Measurements from ENCODE around the gene RABGAP1L. TPM values are rescaled to one million over a fixed set of nuclear protein-coding genes. Genes with fewer than 3 reads are reported as not detected.

The RABGAP1L gene
- total RNA-seq, 2 experiments from 2014 or later: 59.8 to 67.6 TPM

GRCh38 chr1:174652569-174653280, 493.4 kb downstream of the RABGAP1L start:
- ATAC-seq (ENCODE audit: poor library complexity) (no peak), DNase-seq (no peak)
- peaks cover 42% of the 10 kb centered on the region for H3K36me3 Mint-ChIP-seq (ENCODE audit: low read depth)
- CTCF ChIA-PET: no interaction called here
- intact Hi-C loops (cut with DNase I, micrococcal nuclease): no loop called here
- POLR2A ChIA-PET: no interaction called here
- H3K9me3 ChIP-seq (ENCODE audit: control insufficient read depth in 1 of 2, insufficient read depth in 1 of 2, low read length in 2 of 2): no peaks in the 10 kb centered on the region
- no peaks in the 10 kb centered on the region for H3K4me1 Mint-ChIP-seq (ENCODE audit: low read depth)
- TF ChIP-seq, protein P1, sequence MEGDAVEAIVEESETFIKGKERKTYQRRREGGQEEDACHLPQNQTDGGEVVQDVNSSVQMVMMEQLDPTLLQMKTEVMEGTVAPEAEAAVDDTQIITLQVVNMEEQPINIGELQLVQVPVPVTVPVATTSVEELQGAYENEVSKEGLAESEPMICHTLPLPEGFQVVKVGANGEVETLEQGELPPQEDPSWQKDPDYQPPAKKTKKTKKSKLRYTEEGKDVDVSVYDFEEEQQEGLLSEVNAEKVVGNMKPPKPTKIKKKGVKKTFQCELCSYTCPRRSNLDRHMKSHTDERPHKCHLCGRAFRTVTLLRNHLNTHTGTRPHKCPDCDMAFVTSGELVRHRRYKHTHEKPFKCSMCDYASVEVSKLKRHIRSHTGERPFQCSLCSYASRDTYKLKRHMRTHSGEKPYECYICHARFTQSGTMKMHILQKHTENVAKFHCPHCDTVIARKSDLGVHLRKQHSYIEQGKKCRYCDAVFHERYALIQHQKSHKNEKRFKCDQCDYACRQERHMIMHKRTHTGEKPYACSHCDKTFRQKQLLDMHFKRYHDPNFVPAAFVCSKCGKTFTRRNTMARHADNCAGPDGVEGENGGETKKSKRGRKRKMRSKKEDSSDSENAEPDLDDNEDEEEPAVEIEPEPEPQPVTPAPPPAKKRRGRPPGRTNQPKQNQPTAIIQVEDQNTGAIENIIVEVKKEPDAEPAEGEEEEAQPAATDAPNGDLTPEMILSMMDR (IDR thresholded peaks at IDR 0.05): no peak
- H3K27ac ChIP-seq (ENCODE audit: low read depth in 1 of 2, low read length in 2 of 2): no peak overlapping the region
- no peak overlapping the region for H3K27ac Mint-ChIP-seq
- H3K4me3 Mint-ChIP-seq: no peak overlapping the region
- H3K36me3 ChIP-seq (ENCODE audit: insufficient read depth, low read length): peaks cover 3% of the 10 kb centered on the region
- no peak overlapping the region for H3K4me3 ChIP-seq (ENCODE audit: low read length)
- H3K4me1 ChIP-seq (ENCODE audit: insufficient read depth, low read length): no peaks in the 10 kb centered on the region
- no peaks in the 10 kb centered on the region for H3K27me3 Mint-ChIP-seq
- H3K9me3 Mint-ChIP-seq: peaks cover 11% of the 10 kb centered on the region
- H3K27me3 ChIP-seq (ENCODE audit: control insufficient read depth in 1 of 2, insufficient read depth in 2 of 2, low read length in 2 of 2): no peaks in the 10 kb centered on the region

DNA sequence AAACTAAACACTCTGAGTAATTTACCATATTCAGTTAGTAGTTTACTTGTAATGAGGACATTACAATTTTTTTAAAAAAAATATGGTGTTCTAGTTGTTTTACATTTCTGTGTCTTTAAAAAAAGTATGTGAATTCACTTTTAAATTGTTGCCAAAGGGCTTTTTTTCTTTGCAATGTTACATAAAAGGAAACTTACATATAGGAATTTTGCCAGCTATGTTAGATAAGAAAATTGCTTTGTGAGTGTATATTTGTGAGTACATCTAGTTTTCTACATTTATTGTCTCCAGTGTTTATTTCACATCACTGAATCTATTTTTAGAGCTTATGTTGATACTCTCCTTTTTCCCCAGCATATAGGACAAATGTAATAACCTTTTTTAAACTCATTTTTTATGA, 495.2 kb downstream of the RABGAP1L start:
- DNase-seq: no peak
- peaks cover 3% of the 10 kb centered on the region for H3K36me3 ChIP-seq (ENCODE audit: insufficient read depth, low read length)
- H3K4me1 ChIP-seq (ENCODE audit: insufficient read depth, low read length): no peaks in the 10 kb centered on the region
- ATAC-seq (ENCODE audit: poor library complexity): no peak
- H3K36me3 Mint-ChIP-seq (ENCODE audit: low read depth): peaks cover 39% of the 10 kb centered on the region
- H3K4me1 Mint-ChIP-seq (ENCODE audit: low read depth): no peaks in the 10 kb centered on the region
- TF ChIP-seq, protein P1 (IDR thresholded peaks at IDR 0.05): no peak
- H3K4me3 Mint-ChIP-seq: no peak overlapping the region
- H3K27me3 Mint-ChIP-seq: no peaks in the 10 kb centered on the region
- ChIA-PET CTCF (no interaction called here), POLR2A (no interaction called here)
- H3K27me3 ChIP-seq (ENCODE audit: control insufficient read depth in 1 of 2, insufficient read depth in 2 of 2, low read length in 2 of 2): no peaks in the 10 kb centered on the region
- H3K4me3 ChIP-seq (ENCODE audit: low read length): no peak overlapping the region
- H3K27ac ChIP-seq (ENCODE audit: low read depth in 1 of 2, low read length in 2 of 2): no peak overlapping the region
- intact Hi-C loops (cut with DNase I, micrococcal nuclease): no loop called here
- no peaks in the 10 kb centered on the region for H3K9me3 ChIP-seq (ENCODE audit: control insufficient read depth in 1 of 2, insufficient read depth in 1 of 2, low read length in 2 of 2)
- peaks cover 9% of the 10 kb centered on the region for H3K9me3 Mint-ChIP-seq
- H3K27ac Mint-ChIP-seq: no peak overlapping the region

DNA sequence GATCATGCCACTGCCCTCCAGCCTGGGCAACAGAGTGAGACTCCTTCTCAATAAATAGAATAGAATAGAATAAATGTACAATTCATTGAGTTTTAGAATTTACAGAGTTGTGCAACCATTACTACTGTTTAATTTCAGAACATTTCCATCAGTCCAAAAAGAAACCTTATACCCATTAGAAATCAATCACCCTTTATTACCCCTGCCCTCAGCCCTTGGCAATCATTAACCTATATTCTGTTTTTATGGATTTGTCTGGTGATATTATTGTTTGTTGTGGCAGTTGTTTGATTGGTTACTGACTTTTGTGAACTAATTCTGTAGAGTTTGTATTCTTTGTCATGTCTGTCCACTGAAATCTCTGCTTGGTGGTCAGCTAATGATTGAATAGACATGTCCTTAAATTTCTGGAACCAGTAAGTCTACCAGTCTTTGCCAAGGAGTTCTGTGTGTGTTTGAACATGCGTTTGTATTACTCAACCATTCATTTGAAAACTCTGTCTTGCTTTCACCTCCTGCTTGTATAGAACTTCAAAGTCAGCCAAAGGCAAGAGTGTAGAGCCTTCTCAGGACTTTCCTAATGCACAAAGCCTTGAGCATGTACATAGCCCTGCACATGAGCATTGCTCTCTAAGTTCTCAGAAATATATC, 497.2 kb downstream of the RABGAP1L start:
- Mint-ChIP-seq H3K27me3 (no peaks in the 10 kb centered on the region), H3K36me3 (ENCODE audit: low read depth) (peaks cover 42% of the 10 kb centered on the region), H3K4me1 (ENCODE audit: low read depth) (no peaks in the 10 kb centered on the region), H3K4me3 (no peak overlapping the region), H3K9me3 (peaks cover 9% of the 10 kb centered on the region), H3K27ac (no peak overlapping the region)
- no peaks in the 10 kb centered on the region for H3K9me3 ChIP-seq (ENCODE audit: control insufficient read depth in 1 of 2, insufficient read depth in 1 of 2, low read length in 2 of 2)
- no peak overlapping the region for H3K4me3 ChIP-seq (ENCODE audit: low read length)
- ATAC-seq (ENCODE audit: poor library complexity): no peak
- no peaks in the 10 kb centered on the region for H3K4me1 ChIP-seq (ENCODE audit: insufficient read depth, low read length)
- intact Hi-C loops (cut with DNase I, micrococcal nuclease): no loop called here
- ChIA-PET POLR2A (no interaction called here), CTCF (no interaction called here)
- H3K36me3 ChIP-seq (ENCODE audit: insufficient read depth, low read length): peaks cover 3% of the 10 kb centered on the region
- no peaks in the 10 kb centered on the region for H3K27me3 ChIP-seq (ENCODE audit: control insufficient read depth in 1 of 2, insufficient read depth in 2 of 2, low read length in 2 of 2)
- H3K27ac ChIP-seq (ENCODE audit: low read depth in 1 of 2, low read length in 2 of 2): no peak overlapping the region
- no peak for DNase-seq
- TF ChIP-seq, protein P1 (IDR thresholded peaks at IDR 0.05): no peak

Measured in CD4-positive, alpha-beta T cell (primary cell).